NCI-H2196 treated with DMSO at 0.1 percent for 48 hours (cell line): Measurements from ENCODE around the gene CDH6.

Experiments
- DNase-seq: peaks from one replicate; lab custom pipeline; 2025; ENCODE audit not compliant: unreplicated experiment; lab: John Stamatoyannopoulos, UW

Gene CDH6

DNA sequence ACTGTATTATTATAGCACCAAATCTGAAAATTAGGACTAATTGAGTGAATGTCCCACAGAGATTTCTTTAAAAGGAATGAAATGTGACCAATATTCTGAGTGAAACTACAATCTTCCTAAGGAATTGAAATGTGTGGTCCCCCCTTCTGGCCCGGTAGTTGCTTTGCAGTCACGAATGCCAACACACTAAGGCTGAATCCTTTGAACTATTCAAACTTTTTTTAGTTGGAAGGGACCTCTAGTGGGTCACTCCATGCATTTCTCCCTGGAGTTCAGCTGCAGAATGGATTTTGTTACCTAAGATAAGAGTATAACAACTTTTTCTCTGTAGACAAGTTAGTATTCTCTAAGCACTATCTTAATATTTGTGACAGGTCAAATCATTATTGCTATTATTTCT lies 2.8 kb downstream of the CDH6 start:
- DNase-seq = no peak

DNA sequence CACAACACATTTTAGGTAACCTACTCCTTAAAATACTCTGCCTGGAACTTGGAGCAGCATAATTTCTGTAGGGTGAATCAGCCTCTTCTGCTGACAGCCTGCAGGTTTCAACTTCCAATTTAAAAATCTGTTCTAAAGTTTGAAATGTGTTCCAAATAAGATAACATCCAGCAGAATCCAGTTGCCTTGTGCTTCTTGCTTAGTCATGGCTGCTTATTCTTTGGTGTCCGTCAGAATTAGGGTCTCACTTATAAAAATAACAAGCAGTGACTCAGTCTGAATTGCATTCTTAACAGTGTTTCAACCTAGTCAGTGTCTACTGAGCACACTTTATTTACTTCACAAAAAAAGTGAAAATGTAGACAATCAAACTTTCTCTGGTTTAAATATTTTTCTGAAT lies 3.7 kb downstream of the CDH6 start:
- no peak for DNase-seq

DNA sequence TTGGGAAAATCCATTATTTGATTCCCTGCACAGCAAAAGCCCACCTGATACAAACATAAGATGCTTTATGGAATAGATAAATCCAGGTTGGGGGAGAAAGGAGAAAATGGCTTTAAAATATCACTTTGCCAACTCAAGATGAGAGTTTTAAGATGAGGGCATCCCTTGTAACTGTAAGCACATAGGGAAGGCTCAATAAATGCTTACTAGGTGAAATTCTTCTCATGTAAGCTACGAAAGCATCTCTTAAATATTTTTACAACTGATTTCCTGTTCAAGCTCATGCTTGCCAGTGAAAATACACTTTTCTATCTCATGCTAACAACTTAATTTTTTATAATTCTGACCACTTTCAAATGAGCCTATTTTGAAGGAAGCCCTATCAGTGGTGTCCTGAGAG lies 11.5 kb downstream of the CDH6 start:
- DNase-seq = no peak

DNA sequence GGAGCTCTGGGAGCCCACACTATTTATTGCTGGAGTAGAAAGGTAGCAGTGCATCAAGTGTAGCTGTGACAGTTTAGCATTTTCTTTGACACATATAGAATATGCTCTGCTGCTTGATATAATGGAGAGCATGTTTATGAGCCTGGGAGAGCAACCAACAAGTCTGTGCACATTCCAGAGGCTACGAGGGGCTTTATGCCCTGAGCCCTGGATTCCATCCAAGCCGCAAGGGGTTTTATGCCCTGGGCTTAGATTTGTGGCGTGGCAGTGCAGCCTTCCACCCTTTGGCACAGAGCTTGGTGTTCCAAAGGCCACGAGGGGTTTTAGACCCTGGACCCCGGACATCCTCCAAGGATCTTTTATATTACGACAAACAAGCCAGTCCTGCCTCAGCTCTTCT lies 14.6 kb downstream of the CDH6 start:
- DNase-seq = no peak

DNA sequence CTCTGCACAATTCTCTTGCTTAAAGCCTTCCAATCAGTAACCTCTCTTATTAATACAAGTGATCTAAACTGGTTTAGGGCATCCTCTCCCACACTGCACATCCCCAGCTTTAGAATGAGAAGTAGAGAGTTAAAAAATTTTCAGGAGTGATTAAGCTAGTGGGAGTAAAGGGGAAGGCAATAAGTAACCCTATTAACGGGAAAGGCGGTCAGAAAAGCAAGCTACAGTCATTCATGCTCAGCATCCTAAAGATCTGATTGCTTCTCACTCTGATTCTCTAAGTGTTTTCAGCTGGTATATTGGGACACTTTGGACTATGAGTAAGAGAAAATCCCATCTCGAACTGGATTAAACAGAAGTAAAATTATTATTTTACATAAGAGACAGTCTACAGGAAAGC lies 15.8 kb downstream of the CDH6 start:
- no peak for DNase-seq

DNA sequence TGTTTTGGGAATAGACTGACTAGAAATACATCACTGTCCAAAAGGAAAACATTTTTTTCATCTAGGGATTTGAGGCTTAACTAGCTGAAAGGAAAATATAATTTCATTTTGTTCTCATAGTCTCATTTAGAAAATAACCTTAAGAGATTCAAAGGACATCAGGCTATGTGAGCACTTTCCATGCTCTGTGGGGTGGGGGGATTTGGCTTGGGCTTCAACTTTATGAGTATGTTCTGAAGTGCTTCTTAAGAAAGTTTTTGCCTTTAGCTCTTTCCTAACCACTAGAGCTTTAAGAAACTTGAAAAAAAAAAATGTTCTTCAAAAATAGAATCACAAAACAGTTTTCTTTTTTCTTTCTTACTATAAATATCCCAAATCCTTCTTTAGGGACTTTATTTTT lies 17.6 kb downstream of the CDH6 start:
- DNase-seq = no peak

DNA sequence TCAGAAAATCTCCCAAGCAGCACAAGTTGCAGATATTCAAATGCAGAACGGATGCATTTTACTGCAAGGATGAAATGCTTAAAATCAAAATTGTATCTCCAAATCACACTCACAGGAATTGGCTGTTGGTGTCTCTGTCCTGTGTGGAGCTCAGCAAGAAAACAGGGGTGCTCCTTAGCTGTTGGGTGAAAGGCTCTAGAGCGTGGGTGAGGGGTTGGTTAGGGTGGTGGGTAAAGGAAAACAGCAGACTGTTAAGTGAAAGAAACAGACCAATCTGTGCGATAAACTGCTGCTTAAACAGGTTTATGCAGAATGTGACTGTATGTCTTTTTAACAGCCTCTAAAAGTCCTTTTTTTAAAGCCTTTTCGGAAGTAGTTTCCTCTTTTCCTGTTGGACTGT lies 19.8 kb downstream of the CDH6 start:
- DNase-seq = no peak

DNA sequence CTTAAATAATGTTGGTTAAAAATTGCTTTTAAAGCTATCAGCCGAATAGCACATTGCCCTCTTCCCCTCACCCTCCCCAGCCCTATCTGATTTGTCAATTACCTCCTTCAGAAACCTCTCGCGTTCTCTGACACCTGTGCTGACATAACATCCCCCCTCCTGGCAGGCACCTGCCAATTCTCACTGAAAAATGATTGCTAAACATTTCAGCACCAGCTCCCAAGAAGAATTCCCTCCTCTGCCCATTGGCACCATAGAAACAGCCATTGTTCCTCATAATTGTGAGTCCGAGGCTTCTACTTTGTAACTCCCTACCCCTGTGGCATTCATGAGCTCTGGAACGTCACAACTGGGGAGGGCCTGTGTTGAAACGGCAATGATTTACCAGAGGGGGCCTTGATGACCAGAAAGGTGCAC lies 20.2 kb downstream of the CDH6 start:
- DNase-seq = no peak

DNA sequence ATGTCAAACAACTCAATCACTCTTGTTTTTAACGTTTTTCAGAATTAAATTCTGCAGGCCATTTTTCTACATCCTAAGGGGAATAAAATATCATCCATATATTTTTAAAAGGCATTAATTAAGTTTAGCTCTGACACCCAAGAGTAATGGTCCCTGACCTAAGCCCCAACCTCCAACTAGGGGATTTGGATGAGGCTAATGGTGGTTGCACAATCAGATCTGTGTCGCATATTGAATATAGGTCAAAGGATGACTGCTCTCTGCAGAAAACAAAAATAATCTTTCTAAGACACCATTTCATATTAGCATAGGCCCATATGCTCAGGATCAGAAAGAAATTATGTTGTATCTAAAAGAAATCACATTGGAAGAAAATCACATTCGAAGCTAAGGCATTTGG lies 20.7 kb downstream of the CDH6 start:
- no peak for DNase-seq

DNA sequence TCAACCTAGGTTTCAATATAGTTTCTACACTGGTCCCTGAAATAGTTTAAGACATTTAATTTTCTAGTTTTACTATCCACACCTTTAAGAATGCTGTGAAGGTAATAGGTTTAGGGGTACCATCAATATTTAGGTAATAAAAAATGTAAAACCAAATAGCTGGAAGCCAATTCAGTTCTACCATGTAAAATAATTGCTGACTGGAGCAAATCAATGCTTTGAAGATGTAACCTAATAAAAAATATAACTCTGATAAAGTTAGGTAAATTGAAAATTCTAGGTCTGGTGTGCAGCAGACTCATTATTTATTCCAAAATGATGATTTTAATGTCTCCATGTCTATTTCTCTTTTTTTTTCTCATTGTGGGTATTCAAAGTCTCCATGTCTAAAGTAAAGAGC lies 21.8 kb downstream of the CDH6 start:
- no peak for DNase-seq

DNA sequence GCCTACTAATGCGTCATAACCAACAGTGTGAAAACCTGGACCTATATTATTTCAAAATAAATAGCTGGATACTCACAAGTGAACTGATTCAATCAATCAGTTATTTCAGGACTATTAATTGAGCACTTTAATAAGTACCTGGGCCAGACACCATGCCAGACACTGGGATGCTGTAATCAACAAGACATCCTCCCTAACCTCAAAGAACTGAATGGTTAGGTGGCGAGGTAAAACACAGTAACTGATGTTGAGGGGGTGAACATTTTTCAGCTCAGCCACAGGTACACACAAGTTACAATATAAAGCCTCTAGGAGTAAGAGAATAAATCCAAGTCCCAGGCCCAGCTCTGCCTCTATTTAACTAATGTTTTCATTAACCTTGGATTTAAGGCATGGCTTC lies 24.0 kb downstream of the CDH6 start:
- no peak for DNase-seq

DNA sequence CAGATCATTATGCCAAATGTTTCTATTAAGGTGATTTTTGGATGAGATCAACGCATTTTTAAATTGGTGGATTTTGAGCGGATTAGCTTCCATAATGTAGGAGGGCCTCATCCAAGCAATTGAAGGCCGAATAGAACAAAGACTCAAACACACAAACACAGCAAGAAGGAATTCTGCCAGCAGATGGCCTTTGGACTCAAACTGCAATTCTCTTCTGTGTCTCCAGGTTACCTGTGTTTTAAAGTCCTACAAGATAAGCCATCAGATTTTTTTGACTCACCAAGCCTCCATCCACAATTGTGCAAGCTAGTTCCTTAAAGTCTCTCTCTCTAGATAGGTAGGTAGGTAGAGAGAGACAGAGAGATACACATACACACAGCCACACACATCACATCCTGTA lies 25.5 kb downstream of the CDH6 start:
- DNase-seq = no peak

DNA sequence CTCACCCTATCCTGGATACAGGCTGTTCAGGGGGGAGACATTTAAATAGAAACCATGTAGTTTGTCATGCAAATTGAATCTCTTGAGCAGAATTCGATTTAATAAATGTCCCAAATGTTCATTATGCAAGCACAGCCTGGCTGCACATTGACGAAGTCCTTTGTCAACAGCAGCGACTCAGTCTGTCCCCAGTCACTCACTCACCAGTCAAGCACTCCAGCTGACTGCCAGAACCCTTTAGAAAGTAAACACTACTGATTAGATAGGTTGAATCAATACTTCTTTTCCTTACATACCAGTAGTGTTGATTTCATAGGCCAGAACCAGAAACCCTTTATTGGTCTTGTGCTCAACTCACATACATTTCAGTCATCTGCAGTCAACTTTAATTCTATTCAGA lies 27.5 kb downstream of the CDH6 start:
- DNase-seq = no peak

DNA sequence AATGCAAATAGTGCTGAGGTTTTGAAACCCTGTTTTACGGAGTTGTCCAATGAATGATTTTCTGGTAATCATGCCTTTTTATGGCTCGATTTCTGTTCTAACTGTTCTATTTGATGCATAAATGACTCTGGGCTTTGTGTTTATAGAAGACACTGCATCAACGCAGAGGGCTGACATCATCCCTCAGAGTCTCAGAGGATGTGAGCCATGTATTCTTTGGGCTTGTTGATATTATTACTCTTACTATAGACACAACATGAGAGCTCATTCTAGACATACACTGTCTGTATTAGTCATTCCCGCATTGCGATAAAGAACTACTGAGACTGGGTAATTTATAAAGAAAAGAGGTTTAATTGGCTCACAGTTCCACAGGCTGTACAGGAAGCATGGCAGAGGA lies 31.6 kb downstream of the CDH6 start:
- no peak for DNase-seq

DNA sequence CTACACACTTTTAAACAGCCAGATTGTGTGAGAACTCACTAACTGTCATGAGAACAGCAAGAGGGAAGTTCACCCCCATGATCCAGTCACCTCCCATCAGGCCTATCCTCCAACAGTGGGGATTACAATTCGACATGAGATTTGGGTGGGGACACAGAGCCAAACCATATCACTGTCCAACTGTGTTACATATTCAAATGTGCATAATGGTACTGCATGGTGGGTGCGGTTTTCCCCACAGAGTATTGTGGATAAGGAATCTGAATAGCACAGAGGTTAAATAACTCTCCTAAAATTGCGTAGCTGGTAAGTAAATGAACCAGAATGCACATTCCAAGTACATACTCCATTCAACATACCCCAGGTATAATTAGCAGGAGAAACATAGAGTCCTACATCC lies 32.1 kb downstream of the CDH6 start:
- no peak for DNase-seq

DNA sequence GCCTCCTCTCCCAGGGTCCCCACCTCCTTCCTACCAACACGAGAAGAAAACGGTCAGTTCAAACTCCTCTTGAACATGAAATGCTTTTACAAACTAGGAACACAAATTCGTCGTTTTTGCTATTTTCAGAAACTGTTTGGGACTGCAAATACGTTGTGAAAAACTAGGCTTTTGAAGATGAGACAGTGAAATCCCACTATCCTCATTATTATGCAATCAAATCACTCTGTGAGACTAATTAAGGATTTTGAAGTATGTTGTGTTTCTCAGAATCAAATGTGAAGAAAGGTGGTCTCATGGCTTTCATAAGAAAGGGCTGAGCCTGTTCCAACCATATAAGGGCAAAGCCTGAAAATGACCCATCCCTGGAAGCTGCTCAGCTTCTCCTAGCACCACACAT lies 33.2 kb downstream of the CDH6 start:
- no peak for DNase-seq

DNA sequence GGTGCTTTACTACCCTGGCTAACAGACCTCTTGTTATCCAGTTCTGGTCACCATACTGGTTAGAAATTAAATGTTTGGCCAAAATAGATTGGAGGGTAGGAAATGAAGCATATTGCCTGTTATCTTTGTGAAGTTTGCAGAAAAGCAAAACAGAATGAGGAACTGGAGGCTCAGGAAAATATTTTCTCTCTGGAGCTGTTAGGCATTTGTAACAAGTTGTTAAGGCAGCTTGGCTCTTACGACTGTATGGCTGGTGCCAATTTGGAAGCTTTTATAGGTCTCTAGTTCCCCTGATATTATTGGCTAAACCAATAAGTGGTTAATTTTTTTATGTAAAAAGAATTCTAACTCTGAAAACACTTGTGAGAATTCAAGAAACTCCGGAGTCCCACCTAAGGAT lies 35.8 kb downstream of the CDH6 start:
- DNase-seq = no peak

DNA sequence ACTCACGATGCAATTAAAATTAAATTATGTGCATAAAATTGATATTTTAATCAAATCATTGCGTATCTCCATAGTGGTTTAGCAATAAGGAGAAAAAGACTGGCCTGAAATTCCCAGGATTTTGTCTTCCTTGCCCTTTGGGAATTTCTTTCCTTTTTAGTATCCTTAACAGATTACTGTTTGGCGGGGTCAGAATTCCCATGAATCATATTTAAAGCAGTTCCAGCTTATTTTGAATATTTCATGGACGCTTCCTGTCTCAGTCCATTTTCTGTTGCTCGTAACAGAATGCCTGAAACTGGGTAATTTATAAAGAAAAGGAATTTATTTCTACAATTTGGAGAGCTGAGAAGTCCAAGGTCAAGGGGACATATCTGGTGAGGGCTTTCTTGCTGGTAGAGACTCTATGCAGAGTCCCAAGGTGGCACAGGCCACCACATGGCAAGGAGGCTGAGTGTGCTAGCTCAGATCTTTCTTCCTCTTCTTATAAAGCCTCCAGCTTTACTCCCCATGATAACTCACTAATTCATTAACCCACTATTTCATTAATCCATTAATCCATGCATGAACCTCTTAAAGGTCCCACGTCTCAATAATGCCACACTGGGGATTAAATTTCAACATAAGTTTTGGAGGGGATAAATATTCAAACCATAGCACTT lies 37.8 kb downstream of the CDH6 start:
- no peak for DNase-seq

DNA sequence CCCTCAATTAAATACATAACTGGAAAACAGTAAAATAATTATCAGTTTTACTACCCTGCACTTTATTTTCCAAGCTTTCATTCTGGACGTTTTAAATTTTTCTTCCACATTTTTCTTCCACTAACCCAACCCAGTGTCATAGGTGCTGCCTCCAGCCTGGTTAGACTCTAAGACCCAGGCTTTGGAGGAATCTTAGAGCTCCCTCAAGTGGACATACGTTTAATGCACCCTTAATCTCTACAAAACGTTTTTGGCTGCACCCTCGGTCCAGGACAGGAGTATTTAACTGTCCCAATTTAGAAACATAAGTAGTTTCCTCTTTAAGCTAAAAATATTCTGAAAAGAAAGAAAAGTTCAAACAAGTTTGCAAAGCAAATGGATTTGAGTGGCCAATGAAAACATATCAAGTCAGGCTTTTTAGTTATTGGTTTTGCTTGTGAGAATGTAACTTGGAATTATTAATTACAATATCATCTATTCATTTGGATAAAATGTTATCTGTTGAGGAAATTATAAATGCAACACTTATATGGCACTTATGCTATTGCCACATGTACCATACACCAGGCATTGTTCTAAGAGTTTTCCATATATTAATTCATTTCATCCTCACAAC lies 38.9 kb downstream of the CDH6 start:
- DNase-seq = peak; percentile 20

DNA sequence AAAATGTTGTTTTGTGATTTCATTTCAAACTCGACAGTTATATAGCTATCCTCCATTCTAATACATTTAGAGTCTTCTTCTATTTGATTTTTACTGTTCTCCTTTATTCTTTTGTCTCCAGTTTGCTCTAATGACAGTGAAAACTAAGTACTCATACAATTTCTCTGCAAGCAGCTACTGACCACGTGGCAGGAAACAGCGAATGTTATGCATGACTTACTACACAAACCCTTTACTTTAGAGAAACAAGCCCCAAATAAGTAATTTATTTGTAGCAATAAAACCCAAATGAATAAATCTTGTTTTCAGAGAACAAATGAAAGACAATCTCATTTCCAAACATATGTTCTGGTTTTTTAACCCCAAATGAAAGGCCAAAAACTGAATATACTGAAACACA lies 41.9 kb downstream of the CDH6 start:
- DNase-seq = no peak

DNA sequence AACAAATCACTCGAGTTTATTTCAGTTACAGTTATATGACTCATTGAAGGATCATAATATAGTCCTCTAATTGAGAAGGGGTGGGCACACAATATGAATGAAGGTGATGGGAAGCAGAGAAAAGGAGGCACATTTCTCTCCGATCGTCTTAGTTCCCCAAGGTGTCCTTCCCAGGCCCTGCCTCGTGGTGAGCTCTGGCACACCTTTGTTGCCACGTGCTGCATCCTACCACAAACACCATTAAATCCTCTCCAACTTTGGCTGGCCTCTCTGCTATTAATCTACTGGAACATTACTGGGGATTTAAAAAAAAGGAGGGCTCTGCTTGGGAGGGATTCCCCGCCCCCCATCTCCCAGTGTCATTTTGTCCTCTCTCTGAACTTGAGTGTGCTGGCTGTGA lies 42.9 kb downstream of the CDH6 start:
- DNase-seq = no peak

DNA sequence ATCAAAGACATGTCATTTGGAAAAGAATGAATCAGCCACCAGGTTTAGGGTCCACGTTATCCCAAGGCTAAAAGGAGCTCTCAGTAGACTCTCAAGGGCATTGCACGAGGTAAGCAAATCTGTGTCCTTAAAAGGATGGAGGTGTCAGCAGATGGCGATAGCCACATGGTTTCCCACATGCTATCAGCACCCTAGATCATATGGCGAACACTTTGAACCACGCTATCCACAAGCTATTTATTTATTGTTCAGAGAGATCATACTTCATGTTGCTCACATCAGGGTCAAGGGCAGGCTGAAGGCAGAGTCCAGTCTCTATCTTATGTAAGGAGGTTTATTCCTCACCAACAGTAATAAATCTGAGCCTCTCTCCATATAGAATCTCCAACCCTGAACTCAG lies 43.7 kb downstream of the CDH6 start:
- no peak for DNase-seq

DNA sequence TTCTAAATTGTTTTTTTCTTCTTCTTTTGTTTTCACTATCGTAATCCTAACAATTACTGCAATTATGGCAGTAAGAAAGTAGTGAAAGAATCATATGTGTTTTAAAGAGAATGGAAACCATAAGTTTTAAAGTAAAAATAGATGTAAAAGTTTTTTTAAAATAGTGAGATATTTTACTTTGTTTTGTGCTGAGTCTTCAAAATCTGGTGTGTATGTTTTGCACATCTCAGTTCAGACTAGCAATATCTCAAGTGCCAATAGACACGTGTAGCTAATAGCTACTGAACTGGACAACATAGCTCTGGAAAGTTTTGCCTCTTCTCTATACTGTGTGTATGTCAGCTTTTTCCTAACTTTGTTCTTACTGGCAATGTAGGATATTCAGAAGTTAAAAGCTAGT lies 45.0 kb downstream of the CDH6 start:
- no peak for DNase-seq
